GM18505 (cell line): ENCODE data around the gene ACO1.

Source experiments
- ATAC-seq: cut with Tn5 transposase; IDR thresholded peaks from one replicate; pipeline ENCODE4 v1.9.1; 2021; ENCODE audit not compliant: unreplicated experiment
- POLR2A ChIP-seq: IDR thresholded peaks from 4 replicates; pipeline ENCODE4 v1.6.1; 2011; ENCODE audit warnings: borderline replicate concordance; ENCODE audit not compliant: insufficient read depth, insufficient read length; ENCODE audit errors: extremely low read depth

The ACO1 gene

DNA sequence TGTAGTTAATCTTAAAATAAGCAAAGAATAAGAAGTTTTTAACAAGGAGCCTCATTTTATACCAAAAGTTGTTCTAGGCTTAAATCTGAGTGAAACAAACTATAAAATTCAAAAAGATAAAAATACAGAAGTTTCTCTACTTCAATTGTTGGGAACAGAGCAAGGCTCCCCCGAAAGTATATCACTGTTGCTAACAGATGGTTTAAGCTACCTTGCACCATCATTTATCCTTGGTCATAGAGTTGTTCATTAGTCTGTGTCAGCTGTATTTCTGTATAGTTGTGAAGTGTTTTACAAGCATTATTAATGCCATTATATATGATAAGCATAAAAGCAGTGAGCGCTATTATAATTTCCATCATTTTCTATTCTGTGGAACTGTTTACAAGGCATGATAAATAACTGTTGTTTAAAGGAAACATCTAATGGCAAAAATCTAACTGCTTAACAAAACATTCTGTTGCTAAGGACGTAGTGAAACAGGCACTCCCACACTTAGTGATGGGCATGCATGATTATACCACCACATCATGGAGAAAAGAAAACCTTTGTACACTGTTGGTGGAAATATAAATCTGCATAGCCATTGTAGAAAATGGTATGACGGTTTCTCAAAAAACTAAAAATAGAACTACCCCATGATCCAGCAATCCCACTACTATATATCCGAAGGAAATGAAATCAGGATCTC is 23.3 kb upstream of the ACO1 start:
- no peak for ATAC-seq
- TF ChIP-seq POLR2A, result no peak

DNA sequence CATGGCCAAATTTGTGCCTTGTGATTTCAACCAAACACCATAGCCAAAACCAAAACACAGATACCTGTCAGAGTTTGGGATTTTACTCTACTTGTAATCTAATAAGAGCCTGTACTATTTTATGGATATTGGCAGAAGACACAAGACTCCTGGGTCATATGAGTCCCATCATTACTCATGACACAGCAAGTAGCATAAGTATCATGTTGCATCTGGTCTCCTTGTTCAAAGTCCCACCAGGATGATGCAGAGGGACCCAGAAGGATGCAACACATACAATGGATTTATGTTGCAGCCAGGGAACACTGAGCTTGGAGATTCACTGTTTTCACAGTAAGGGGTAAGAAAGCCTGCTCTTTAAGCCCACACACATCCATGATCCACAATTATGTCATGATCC is 13.2 kb upstream of the ACO1 start:
- ATAC-seq, result no peak
- TF ChIP-seq POLR2A, result no peak

DNA sequence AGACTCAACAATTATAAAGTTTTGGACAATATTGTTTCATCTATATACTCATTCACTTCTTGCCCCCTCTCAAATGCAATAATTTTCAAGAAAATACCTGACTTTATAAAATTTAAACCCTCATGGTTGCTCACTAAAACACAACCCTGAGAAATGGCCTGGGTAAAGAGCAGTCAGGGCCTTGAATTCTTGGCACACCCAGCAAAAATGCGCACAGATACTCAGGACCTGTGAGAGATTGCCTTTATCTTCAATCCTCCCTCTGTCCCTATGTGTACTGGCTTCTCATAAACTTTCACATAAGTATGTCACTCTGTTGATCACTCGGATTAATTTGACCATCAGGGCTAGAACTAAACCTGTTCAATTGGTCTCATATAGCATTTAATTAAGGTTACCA is 12.8 kb upstream of the ACO1 start:
- ATAC-seq, result no peak
- no peak for TF ChIP-seq POLR2A

DNA sequence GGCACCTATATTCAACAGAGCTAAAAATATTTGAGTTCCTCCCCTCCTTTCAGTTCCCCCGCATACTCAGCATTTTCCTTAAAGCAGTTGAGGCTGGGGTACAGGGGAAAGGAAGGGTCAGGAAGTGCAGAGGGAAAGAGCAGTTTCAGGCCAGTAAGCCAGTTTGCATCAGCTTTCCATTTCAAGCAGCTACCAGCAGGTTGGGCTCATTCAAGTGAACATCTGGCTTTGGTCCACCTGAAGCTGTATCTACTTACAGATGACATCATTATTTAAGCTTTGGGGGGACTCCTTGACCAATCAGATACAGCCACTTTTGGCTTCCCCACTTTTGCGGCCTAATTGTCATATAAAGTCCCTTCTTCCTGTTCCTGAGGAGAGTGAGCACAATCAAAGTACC is 8.2 kb upstream of the ACO1 start:
- no peak for ATAC-seq
- TF ChIP-seq POLR2A, result no peak

DNA sequence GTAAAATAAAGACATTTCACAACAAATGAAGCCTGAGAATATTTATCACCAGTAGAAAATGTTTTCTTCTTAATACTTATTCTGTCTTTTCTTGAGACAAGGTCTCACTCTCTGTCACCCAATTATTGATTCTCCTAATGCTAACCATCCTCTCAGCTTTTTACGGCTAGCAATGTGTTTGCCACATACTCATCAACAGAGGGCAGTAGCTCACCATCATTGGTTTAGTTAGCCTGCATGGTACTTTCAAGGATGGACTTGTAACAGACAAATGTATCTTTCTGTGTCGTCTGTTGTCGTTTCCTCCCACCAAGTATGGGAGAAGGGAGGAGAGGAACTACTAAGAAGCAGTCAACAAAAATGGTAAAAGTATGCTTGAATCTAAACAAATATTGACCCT is 5.9 kb upstream of the ACO1 start:
- peak; percentile 87 for ATAC-seq
- no peak for TF ChIP-seq POLR2A

DNA sequence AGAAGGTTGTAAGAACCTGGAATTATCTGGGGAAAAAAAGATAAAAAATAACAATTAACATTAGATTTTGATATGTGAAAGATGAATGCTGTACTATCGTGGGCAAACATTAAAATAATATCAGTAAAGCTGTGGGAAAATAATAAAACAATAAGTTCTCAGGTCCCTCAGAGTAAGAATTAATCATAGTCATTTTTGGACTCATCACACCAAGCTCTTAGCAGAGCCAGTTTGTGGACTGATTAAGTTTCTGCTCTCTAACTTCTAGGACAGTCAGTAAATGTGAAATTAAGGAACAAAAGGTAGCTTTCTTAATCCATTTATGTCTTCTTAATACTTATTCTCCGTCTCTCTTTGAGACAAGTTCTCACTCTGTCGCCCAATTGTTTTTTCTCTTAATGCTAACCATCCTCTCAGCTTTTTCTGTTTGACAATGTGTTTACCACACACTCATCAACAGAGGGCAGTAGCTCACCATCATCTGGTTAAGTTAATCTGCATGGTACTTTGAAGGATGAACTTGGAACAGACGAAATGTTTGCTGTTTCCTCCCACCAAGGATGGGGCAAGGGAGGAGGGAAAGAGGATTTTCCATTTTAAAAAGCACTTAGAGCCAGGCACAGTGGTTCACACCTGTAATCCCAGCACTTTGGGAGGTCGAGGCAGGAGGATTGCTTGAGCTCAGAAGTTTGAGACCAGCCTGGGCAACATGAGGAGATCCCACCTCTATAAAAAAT is 5.3 kb upstream of the ACO1 start:
- peak; percentile 67 for ATAC-seq
- TF ChIP-seq POLR2A, result no peak

DNA sequence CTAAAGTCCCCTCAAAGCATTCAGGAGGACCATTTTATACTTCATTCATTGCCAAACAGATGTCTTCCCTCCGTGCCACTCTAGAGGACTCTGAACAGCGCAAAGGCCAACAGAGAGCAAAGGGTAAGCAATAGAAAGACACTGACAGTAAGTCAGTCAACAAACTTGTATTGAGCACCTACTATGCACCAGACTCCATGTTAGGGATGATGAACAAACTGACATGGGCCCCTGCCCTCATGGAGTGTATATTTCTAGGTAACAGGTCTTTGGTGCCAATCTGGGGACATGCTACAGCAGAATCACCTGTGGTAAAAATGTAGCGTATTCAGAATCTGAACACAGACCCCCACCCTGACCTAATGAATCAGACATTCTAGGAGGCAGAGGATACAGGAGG is 3.5 kb upstream of the ACO1 start:
- ATAC-seq, result no peak
- no peak for TF ChIP-seq POLR2A

DNA sequence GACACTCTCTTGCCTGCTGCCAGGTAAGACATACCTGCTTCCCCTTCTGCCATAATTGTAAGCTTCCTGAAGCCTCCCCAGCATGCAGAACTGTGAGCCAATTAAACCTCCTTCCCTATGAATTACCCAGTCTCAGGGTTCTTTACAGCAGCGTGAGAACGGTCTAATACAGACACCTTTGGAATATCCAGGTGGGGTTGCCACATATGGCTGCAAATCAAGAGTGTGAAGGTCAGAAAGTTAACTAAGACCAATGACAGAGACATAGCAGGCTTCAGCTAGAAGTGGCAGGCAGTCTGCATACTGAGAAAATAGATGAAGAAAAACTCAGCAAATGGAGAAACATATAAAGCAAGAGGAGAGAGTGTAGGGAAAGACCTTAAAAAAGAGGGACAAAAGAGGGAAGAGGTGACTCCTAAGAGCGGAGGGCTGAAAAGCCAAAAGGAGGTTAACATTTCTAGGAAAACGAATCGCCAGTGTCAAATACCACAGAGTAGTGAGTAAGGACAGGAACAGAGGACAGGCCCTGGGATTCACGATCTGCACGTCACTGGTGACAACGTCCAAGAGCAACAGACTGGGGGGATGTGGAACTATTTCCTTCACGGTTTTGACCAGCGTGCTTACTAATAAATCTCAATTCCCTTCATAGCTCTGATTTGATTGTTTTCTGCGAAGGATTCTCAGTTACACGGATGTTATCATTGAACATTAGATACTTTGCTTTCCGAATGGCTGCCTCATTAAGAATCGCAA is 1.7 kb upstream of the ACO1 start:
- no peak for TF ChIP-seq POLR2A
- ATAC-seq, result no peak

DNA sequence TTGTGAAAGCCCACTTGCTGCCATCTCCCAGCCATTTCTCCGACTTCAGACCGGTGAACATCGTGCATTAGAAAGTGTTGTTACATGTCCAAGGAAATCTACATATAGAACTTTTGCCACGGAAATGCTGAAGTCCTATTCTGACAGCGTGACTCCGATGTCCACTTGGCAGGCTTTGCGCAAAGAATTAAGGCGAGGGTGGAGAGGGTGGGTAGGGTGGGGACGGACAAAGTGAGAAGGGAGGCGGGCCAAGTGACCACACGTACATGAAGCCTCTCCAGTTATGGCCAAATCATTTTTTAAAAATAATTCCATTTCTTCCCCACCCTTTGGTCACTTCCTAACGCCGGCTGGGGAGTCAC is 460 bp upstream of the ACO1 start:
- no peak for TF ChIP-seq POLR2A
- no peak for ATAC-seq

DNA sequence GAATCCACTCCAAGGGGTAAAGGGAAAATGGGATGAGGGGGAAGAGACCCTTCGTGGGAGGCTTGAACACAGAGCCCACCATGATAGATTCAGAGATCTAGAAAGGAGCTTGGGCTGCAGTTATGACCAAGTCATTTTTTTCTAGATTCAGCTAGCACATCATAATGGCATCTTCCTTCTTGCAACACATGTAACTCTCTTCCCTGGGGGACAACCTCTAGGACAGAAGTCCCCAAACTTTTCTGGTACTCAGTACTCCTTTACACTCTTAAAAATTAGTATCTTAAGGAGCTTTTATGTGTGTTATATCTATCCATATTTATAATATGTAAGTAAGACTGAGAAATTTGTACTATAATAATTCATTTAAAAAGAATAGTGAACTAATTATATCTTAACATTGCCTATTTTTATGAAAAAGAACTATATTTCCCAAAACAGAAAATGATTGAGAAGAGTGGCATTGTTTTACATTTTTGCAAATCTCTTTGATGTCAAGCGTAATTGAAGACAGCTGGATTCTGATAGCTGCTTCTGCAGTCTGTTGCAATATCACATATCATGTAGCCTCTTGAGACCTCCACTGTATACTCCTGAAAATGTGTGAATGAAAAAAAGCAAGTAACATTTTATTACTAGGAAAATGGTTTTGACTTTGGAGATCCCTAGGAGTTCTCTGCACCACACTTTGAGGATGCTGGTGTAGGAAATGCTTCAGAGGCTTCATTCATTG is 875 bp downstream of the ACO1 start:
- ATAC-seq, result no peak
- no peak for TF ChIP-seq POLR2A

DNA sequence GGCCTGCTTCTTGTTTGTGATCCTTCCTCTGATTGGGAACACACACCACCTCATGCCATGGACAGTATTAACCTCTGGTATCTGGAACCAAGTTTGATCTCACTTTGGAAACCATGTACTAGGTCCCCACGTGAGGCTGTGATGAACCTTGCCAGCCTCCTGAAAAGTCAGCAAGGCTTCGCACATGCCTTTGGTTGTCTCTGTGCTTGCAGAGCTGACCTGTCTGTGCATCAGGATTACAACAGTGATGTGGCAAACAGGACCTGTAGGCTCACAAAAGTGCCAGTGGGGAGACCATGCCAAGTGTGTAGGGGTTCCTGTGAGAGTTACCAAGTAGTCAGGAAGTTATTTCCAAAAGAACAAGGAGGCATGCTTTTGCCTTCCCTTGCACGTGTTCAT is 1.4 kb downstream of the ACO1 start:
- TF ChIP-seq POLR2A, result no peak
- no peak for ATAC-seq

DNA sequence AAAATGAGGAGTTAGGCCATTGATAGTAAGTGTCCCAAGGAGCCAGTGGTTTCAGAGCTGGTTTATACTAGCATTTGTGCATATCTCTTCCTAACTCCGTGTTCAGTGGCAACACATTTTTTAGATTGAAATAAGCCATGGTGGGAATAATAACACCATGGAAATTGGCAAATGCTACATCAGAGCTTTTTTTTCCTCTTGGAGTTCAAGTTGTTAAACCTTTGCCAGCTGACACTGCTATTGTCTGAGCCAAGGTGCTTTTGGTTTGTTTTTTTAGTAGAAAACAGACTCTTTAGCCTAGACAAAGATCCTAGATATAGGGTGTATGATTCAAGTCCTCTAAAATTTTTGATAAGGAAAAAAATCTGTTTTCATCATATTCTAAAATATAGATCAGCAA is 2.8 kb downstream of the ACO1 start:
- ATAC-seq, result no peak
- no peak for TF ChIP-seq POLR2A

DNA sequence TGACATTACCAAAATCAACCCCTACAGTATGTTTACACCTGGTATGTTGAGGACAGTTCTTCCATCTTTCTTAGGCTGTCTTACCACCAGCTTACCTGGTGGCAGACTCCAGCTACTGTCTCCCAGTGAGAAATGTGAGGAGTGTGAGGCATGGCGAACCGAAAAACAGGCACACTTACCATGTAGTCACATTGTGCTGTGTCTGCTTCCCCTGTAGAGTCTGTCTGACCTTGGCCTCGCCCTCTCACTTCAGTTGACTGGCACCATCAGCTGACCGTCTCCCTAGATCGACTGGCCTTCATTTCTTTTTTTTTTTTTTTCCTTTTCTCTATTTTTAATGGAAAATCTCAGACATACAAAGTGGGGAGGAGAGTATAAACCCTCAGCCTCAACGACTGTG is 4.9 kb downstream of the ACO1 start:
- TF ChIP-seq POLR2A, result no peak
- ATAC-seq, result no peak
